Caco-2 (cell line): ENCODE data around the gene AGPAT2. TPM values are rescaled to one million over a fixed set of nuclear protein-coding genes. Genes with fewer than 3 reads are reported as not detected.

ENCODE experiments used
- BruUV-seq: library from RNA; stranded (reverse); fragments of 400-500 nt; replicated peaks from 2 replicates; lab custom pipeline; 2021; lab: Mats Ljungman, UMichigan
- CTCF ChIA-PET: fragments of 300-600 bp; sonication (Branson Sonifier 250); formaldehyde crosslinking; loops from one replicate; lab custom pipeline; 2022; ENCODE audit warnings: antibody characterized with exemption; lab: Charles Lee
- POLR2A ChIA-PET: fragments of 300-600 bp; sonication (Branson Sonifier 250); formaldehyde crosslinking; loops from one replicate; lab custom pipeline; 2022; ENCODE audit warnings: antibody characterized with exemption; lab: Charles Lee
- DNase-seq, 2 experiments: peaks; one replicate each; pipeline versions ENCODE4 v3.0.0 to v3.0.0-alpha.2; 2020 to 2022
- H3K27me3 ChIP-seq: replicated peaks from 2 replicates; pipeline ENCODE4 v1.6.0; 2011; ENCODE audit warnings: low read length; ENCODE audit not compliant: control insufficient read depth, insufficient read depth
- H3K36me3 ChIP-seq: 2 replicates; pipeline ENCODE4 v1.5.1; 2011; ENCODE audit warnings: low read length; ENCODE audit not compliant: control insufficient read depth, insufficient read depth
- H3K4me1 ChIP-seq: fragments of 250-450 bp; sonication (Bioruptor Pico); 2 replicates; pipeline ENCODE4 v1.5.1; 2020; ENCODE audit warnings: mild to moderate bottlenecking
- H3K4me3 ChIP-seq: 2 replicates; pipeline ENCODE4 v1.5.1; 2011; ENCODE audit warnings: low read depth, mild to moderate bottlenecking, control low read depth, low read length
- H3K9me3 ChIP-seq: fragments of 250-450 bp; sonication (Bioruptor Pico); 2 replicates; pipeline ENCODE4 v1.5.1; 2020; ENCODE audit warnings: mild to moderate bottlenecking, moderate library complexity
- H3K27ac Mint-ChIP-seq: one replicate; pipeline ENCODE4 v1.8.0; 2022; ENCODE audit warnings: mixed read lengths; ENCODE audit not compliant: unreplicated experiment
- H3K27me3 Mint-ChIP-seq: one replicate; pipeline ENCODE4 v1.8.0; 2022; ENCODE audit warnings: mixed read lengths; ENCODE audit not compliant: insufficient read depth, unreplicated experiment
- H3K36me3 Mint-ChIP-seq: one replicate; pipeline ENCODE4 v1.8.0; 2022; ENCODE audit warnings: mild to moderate bottlenecking, mixed read lengths; ENCODE audit not compliant: insufficient read depth, unreplicated experiment
- H3K4me1 Mint-ChIP-seq: one replicate; pipeline ENCODE4 v1.8.0; 2022; ENCODE audit warnings: low read depth, mixed read lengths; ENCODE audit not compliant: unreplicated experiment
- H3K4me3 Mint-ChIP-seq: one replicate; pipeline ENCODE4 v1.8.0; 2022; ENCODE audit warnings: mild to moderate bottlenecking, moderate library complexity, mixed read lengths; ENCODE audit not compliant: unreplicated experiment
- H3K9me3 Mint-ChIP-seq: one replicate; pipeline ENCODE4 v1.8.0; 2022; ENCODE audit warnings: mixed read lengths; ENCODE audit not compliant: unreplicated experiment
- intact Hi-C: fragments of 100-400 bp; cut with micrococcal nuclease; formaldehyde crosslinking; loops from one replicate; pipeline ENCODE4 v1.10.0; 2022; ENCODE audit not compliant: unreplicated experiment
- total RNA-seq: library from RNA; stranded (reverse); gene quantifications from 2 replicates; pipeline ENCODE4 v1.2.3, GENCODE V29; 2022
- TF ChIP-seq, protein P1 (sequence below), 2 experiments: fragments of 200-600 bp in 1 of 2; IDR thresholded peaks; 1 replicate in 1 of 2; 2 replicates in 1 of 2; pipeline versions ENCODE4 v1.5.1 to v1.8.0; 2011 to 2022; ENCODE audit warnings: antibody characterized with exemption in 1 of 2, control low read depth in 1 of 2, inconsistent platforms in 1 of 2, low read depth in 1 of 2, low read length in 1 of 2, mild to moderate bottlenecking in 1 of 2, moderate library complexity in 1 of 2; ENCODE audit not compliant: insufficient read depth in 1 of 2, severe bottlenecking in 1 of 2, unreplicated experiment in 1 of 2

AGPAT2 gene
- total RNA-seq, 1 experiment from 2014 or later, result 68.7 TPM

GRCh38 chr9:136690104-136690805 is 3.0 kb upstream of the AGPAT2 start:
- no peak overlapping the region for H3K27ac Mint-ChIP-seq
- H3K9me3 ChIP-seq, result no peaks in the 10 kb centered on the region
- no peaks in the 10 kb centered on the region for H3K36me3 ChIP-seq
- H3K36me3 Mint-ChIP-seq, result no peaks in the 10 kb centered on the region
- TF ChIP-seq, protein P1, sequence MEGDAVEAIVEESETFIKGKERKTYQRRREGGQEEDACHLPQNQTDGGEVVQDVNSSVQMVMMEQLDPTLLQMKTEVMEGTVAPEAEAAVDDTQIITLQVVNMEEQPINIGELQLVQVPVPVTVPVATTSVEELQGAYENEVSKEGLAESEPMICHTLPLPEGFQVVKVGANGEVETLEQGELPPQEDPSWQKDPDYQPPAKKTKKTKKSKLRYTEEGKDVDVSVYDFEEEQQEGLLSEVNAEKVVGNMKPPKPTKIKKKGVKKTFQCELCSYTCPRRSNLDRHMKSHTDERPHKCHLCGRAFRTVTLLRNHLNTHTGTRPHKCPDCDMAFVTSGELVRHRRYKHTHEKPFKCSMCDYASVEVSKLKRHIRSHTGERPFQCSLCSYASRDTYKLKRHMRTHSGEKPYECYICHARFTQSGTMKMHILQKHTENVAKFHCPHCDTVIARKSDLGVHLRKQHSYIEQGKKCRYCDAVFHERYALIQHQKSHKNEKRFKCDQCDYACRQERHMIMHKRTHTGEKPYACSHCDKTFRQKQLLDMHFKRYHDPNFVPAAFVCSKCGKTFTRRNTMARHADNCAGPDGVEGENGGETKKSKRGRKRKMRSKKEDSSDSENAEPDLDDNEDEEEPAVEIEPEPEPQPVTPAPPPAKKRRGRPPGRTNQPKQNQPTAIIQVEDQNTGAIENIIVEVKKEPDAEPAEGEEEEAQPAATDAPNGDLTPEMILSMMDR (IDR thresholded peaks at IDR 0.05; ENCODE audit: insufficient read depth in 1 of 2, low read depth in 1 of 2, low read length in 1 of 2, severe bottlenecking in 1 of 2, unreplicated experiment in 1 of 2), result no peak
- intact Hi-C loops, result loop anchor here (5.0 kb wide), 1 partner anchor 58 kb away; no protein-coding TSS in a partner anchor
- H3K4me1 ChIP-seq, result peaks cover 56% of the 10 kb centered on the region
- no TSS peak for BruUV-seq
- H3K27me3 ChIP-seq, result no peaks in the 10 kb centered on the region
- peaks cover 11% of the 10 kb centered on the region for H3K4me1 Mint-ChIP-seq
- ChIA-PET CTCF (interaction anchor here (1.3 kb wide), 1 partner anchor 19 kb away, joined by 3 read pairs; no protein-coding TSS in a partner anchor), POLR2A (no interaction called here)
- peak overlapping the region; percentile 13 for H3K4me3 Mint-ChIP-seq
- no peak for DNase-seq
- H3K4me3 ChIP-seq, result no peak overlapping the region
- no peaks in the 10 kb centered on the region for H3K9me3 Mint-ChIP-seq
- no peaks in the 10 kb centered on the region for H3K27me3 Mint-ChIP-seq

DNA sequence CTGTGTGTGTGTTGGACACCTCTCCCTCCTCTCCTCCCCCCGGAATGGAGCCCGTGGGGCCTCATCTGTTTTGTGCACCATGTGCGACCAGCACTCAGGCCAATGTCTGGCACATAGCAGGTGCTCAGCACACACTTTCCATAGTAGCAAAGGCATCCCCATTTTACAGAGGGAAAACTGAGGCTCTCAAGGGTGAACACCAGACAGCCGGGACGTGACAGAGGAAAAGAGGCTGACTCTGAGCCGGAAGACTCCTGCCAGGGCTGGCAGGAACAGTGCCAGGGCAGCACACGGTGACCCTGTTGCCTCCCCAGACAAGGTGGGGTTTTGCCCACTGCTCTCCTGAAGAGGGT is 1.8 kb upstream of the AGPAT2 start:
- H3K36me3 Mint-ChIP-seq, result no peaks in the 10 kb centered on the region
- intact Hi-C loops, result no loop called here
- ChIA-PET CTCF (interaction anchor here (1.4 kb wide), 1 partner anchor 17 kb away, joined by 4 read pairs; no protein-coding TSS in a partner anchor), POLR2A (no interaction called here)
- H3K9me3 Mint-ChIP-seq, result no peaks in the 10 kb centered on the region
- no peak overlapping the region for H3K4me3 ChIP-seq
- H3K4me1 Mint-ChIP-seq, result peaks cover 11% of the 10 kb centered on the region
- no peak overlapping the region for H3K27ac Mint-ChIP-seq
- no peaks in the 10 kb centered on the region for H3K27me3 Mint-ChIP-seq
- H3K36me3 ChIP-seq, result no peaks in the 10 kb centered on the region
- H3K27me3 ChIP-seq, result no peaks in the 10 kb centered on the region
- TF ChIP-seq, protein P1 (IDR thresholded peaks at IDR 0.05; ENCODE audit: insufficient read depth in 1 of 2, low read depth in 1 of 2, low read length in 1 of 2, severe bottlenecking in 1 of 2, unreplicated experiment in 1 of 2), result no peak
- DNase-seq, result no peak
- H3K9me3 ChIP-seq, result no peaks in the 10 kb centered on the region
- no TSS peak for BruUV-seq
- no peak overlapping the region for H3K4me3 Mint-ChIP-seq
- peaks cover 52% of the 10 kb centered on the region for H3K4me1 ChIP-seq

GRCh38 chr9:136688274-136689107 is 1.2 kb upstream of the AGPAT2 start:
- H3K4me3 Mint-ChIP-seq, result no peak overlapping the region
- intact Hi-C loops, result no loop called here

More at GRCh38 chr9:136688274-136689107, 1.2 kb upstream of the AGPAT2 start:
- peaks cover 9% of the 10 kb centered on the region for H3K4me1 Mint-ChIP-seq
- H3K4me1 ChIP-seq, result peaks cover 48% of the 10 kb centered on the region
- no peaks in the 10 kb centered on the region for H3K36me3 Mint-ChIP-seq
- TF ChIP-seq, protein P1 (IDR thresholded peaks at IDR 0.05; ENCODE audit: insufficient read depth in 1 of 2, low read depth in 1 of 2, low read length in 1 of 2, severe bottlenecking in 1 of 2, unreplicated experiment in 1 of 2), result no peak
- DNase-seq, result no peak
- H3K27me3 Mint-ChIP-seq, result no peaks in the 10 kb centered on the region
- no peaks in the 10 kb centered on the region for H3K36me3 ChIP-seq
- ChIA-PET CTCF (interaction anchor here (1.4 kb wide), 1 partner anchor 17 kb away, joined by 4 read pairs; no protein-coding TSS in a partner anchor), POLR2A (no interaction called here)
- no peak overlapping the region for H3K27ac Mint-ChIP-seq
- H3K9me3 Mint-ChIP-seq, result no peaks in the 10 kb centered on the region
- no peak overlapping the region for H3K4me3 ChIP-seq
- H3K9me3 ChIP-seq, result no peaks in the 10 kb centered on the region
- no peaks in the 10 kb centered on the region for H3K27me3 ChIP-seq
- BruUV-seq, result no TSS peak
